Measurements from ENCODE around the gene METTL21C. TPM values are rescaled to one million over a fixed set of nuclear protein-coding genes. Genes with fewer than 3 reads are reported as not detected.

Gene METTL21C
- not detected for polyA plus RNA-seq (2013, experiment 1 of 2)
- polyA plus RNA-seq (2013, experiment 2 of 2) = not detected

DNA sequence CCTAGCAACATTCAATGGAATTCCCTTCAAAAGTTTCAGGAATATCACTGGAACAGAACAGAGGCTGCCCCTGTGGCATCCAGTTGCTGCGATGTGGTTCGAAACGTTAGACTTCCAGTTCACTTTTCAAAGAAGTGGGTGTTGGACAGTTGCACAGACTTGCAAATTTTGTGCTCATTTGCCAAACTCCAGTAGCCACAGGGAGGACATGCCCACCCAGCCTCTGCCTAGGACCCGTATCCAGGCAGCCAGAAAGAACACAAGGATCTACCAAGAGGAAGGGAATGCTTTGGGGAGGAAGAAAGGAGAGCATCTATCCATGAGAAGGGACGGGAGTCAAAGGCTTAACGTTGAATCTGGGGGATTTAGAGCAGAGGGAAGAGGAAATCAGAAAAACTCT is at the start of gene METTL21C:
Gene METTL21C (minus strand): TSS at position 108 of the 400 bp plus-strand sequence. CDS start 546 bp downstream, outside the sequence.
- Histone ChIP-seq H2AFZ (ENCODE audit: low read depth, low read length) (no peak within 1 kb of the TSS), H3K23ac (ENCODE audit: low read length in 2 of 2) (no peak within 1 kb of the TSS), H2BK15ac (ENCODE audit: low read depth, poor library complexity, severe bottlenecking) (no peak within 1 kb of the TSS), H2BK12ac (ENCODE audit: low read length in 2 of 2) (no peak within 1 kb of the TSS), H2BK120ac (ENCODE audit: low read depth, low read length) (no peak within 1 kb of the TSS), H3K4me1 (ENCODE audit: control insufficient read depth, insufficient read depth, low read depth, low read length) (peaks cover 14% of the 10 kb centered on the region), H3K27ac (ENCODE audit: low read length, poor library complexity, severe bottlenecking) (peak within 1 kb of the TSS; percentile 65), H3K4me3 (ENCODE audit: insufficient read depth in 1 of 2, low read depth in 1 of 2, low read length in 2 of 2) (peak within 1 kb of the TSS in 1 of 2 experiments; percentile 42), H3K14ac (ENCODE audit: low read length in 2 of 2) (no peak within 1 kb of the TSS), H3K27me3 (ENCODE audit: control insufficient read depth in 1 of 2, insufficient read depth in 1 of 2, low read length in 2 of 2) (peaks cover 0 to 10% of the 10 kb centered on the region in 2 experiments), H3K4me2 (ENCODE audit: low read length, poor library complexity, severe bottlenecking) (no peak within 1 kb of the TSS), H3K79me1 (replicated peaks; ENCODE audit: low read length, poor library complexity, severe bottlenecking) (no peaks in the 10 kb centered on the region), H3K9ac (ENCODE audit: low read length) (peak within 1 kb of the TSS; percentile 20), H3K4ac (ENCODE audit: low read depth in 1 of 2, low read length in 2 of 2) (no peak within 1 kb of the TSS), H2AK5ac (ENCODE audit: low read length, severe bottlenecking) (no peak within 1 kb of the TSS), H3K18ac (ENCODE audit: low read depth in 1 of 2, low read length in 2 of 2) (no peak within 1 kb of the TSS), H2BK5ac (ENCODE audit: low read depth, low read length, poor library complexity, severe bottlenecking) (no peak within 1 kb of the TSS), H4K91ac (ENCODE audit: low read length) (no peak within 1 kb of the TSS), H3K36me3 (ENCODE audit: control insufficient read depth in 1 of 2, insufficient read depth in 2 of 2, low read depth in 1 of 2, low read length in 2 of 2) (no peaks in the 10 kb centered on the region), H4K8ac (ENCODE audit: low read length) (no peak within 1 kb of the TSS), H3K9me3 (ENCODE audit: control insufficient read depth, low read length) (peaks cover 6% of the 10 kb centered on the region)
- 84% methylated on average over 6 of the region's 6 CpGs for WGBS
- DNase-seq = no peak

DNA sequence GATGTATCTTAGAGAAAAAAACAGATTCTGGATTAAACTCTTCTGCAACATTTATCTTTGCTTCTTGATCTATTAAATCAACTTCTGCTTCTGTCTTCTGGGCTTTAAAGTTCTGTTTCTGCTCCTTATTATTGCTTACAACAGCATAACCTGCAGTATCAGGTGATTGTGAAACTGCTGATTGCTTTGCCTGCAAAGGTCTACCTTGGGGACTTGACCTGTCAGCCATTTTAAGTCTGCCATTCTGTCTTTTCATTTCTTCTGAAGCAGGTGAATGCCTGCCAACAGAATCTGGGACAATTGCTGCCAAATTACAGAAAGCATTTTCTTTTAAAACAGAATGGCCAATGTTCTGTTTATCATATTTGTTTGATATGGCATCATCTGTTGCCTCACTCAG is 47.7 kb upstream of the METTL21C start:
- no peaks in the 10 kb centered on the region for H3K36me3 ChIP-seq (ENCODE audit: control insufficient read depth in 1 of 2, insufficient read depth in 2 of 2, low read depth in 1 of 2, low read length in 2 of 2)
- no peak overlapping the region for H3K18ac ChIP-seq (ENCODE audit: low read depth in 1 of 2, low read length in 2 of 2)
- no peak overlapping the region for H3K4me2 ChIP-seq (ENCODE audit: low read length, poor library complexity, severe bottlenecking)
- H3K23ac ChIP-seq (ENCODE audit: low read length in 2 of 2) = no peak overlapping the region
- H3K9me3 ChIP-seq (ENCODE audit: control insufficient read depth, low read length) = peaks cover 44% of the 10 kb centered on the region
- H2BK15ac ChIP-seq (ENCODE audit: low read depth, poor library complexity, severe bottlenecking) = no peak overlapping the region
- H2BK12ac ChIP-seq (ENCODE audit: low read length in 2 of 2) = no peak overlapping the region
- no peak overlapping the region for H2BK120ac ChIP-seq (ENCODE audit: low read depth, low read length)
- H4K8ac ChIP-seq (ENCODE audit: low read length) = no peak overlapping the region
- H4K91ac ChIP-seq (ENCODE audit: low read length) = no peak overlapping the region
- H2AK5ac ChIP-seq (ENCODE audit: low read length, severe bottlenecking) = no peak overlapping the region
- H3K4me1 ChIP-seq (ENCODE audit: control insufficient read depth, insufficient read depth, low read depth, low read length) = no peaks in the 10 kb centered on the region
- peaks cover 22 to 57% of the 10 kb centered on the region in 2 experiments for H3K27me3 ChIP-seq (ENCODE audit: control insufficient read depth in 1 of 2, insufficient read depth in 1 of 2, low read length in 2 of 2)
- no peaks in the 10 kb centered on the region for H3K79me1 ChIP-seq (replicated peaks; ENCODE audit: low read length, poor library complexity, severe bottlenecking)
- no peak overlapping the region for H3K4ac ChIP-seq (ENCODE audit: low read depth in 1 of 2, low read length in 2 of 2)
- H3K4me3 ChIP-seq (ENCODE audit: insufficient read depth in 1 of 2, low read depth in 1 of 2, low read length in 2 of 2) = no peak overlapping the region
- no peak overlapping the region for H3K9ac ChIP-seq (ENCODE audit: low read length)
- no peak overlapping the region for H2AFZ ChIP-seq (ENCODE audit: low read depth, low read length)
- no peak overlapping the region for H3K14ac ChIP-seq (ENCODE audit: low read length in 2 of 2)
- H3K27ac ChIP-seq (ENCODE audit: low read length, poor library complexity, severe bottlenecking) = no peak overlapping the region
- H2BK5ac ChIP-seq (ENCODE audit: low read depth, low read length, poor library complexity, severe bottlenecking) = no peak overlapping the region
- DNase-seq = no peak

GRCh38 chr13:102742101-102742500 is 47.3 kb upstream of the METTL21C start:
- 22% methylated on average over 1 of the region's 1 CpG for WGBS
- no peaks in the 10 kb centered on the region for H3K4me1 ChIP-seq (ENCODE audit: control insufficient read depth, insufficient read depth, low read depth, low read length)
- no peak overlapping the region for H3K4ac ChIP-seq (ENCODE audit: low read depth in 1 of 2, low read length in 2 of 2)
- no peaks in the 10 kb centered on the region for H3K36me3 ChIP-seq (ENCODE audit: control insufficient read depth in 1 of 2, insufficient read depth in 2 of 2, low read depth in 1 of 2, low read length in 2 of 2)
- DNase-seq = no peak
- no peak overlapping the region for H2BK15ac ChIP-seq (ENCODE audit: low read depth, poor library complexity, severe bottlenecking)
- H3K9me3 ChIP-seq (ENCODE audit: control insufficient read depth, low read length) = peaks cover 47% of the 10 kb centered on the region
- peaks cover 26 to 60% of the 10 kb centered on the region in 2 experiments for H3K27me3 ChIP-seq (ENCODE audit: control insufficient read depth in 1 of 2, insufficient read depth in 1 of 2, low read length in 2 of 2)
- no peaks in the 10 kb centered on the region for H3K79me1 ChIP-seq (replicated peaks; ENCODE audit: low read length, poor library complexity, severe bottlenecking)
- no peak overlapping the region for H3K4me2 ChIP-seq (ENCODE audit: low read length, poor library complexity, severe bottlenecking)
- no peak overlapping the region for H3K27ac ChIP-seq (ENCODE audit: low read length, poor library complexity, severe bottlenecking)
- no peak overlapping the region for H2AK5ac ChIP-seq (ENCODE audit: low read length, severe bottlenecking)
- no peak overlapping the region for H4K8ac ChIP-seq (ENCODE audit: low read length)
- no peak overlapping the region for H2AFZ ChIP-seq (ENCODE audit: low read depth, low read length)
- H2BK5ac ChIP-seq (ENCODE audit: low read depth, low read length, poor library complexity, severe bottlenecking) = no peak overlapping the region
- H3K14ac ChIP-seq (ENCODE audit: low read length in 2 of 2) = no peak overlapping the region
- H4K91ac ChIP-seq (ENCODE audit: low read length) = no peak overlapping the region
- H3K9ac ChIP-seq (ENCODE audit: low read length) = no peak overlapping the region
- H3K23ac ChIP-seq (ENCODE audit: low read length in 2 of 2) = no peak overlapping the region
- no peak overlapping the region for H3K4me3 ChIP-seq (ENCODE audit: insufficient read depth in 1 of 2, low read depth in 1 of 2, low read length in 2 of 2)
- H2BK120ac ChIP-seq (ENCODE audit: low read depth, low read length) = no peak overlapping the region
- no peak overlapping the region for H3K18ac ChIP-seq (ENCODE audit: low read depth in 1 of 2, low read length in 2 of 2)
- H2BK12ac ChIP-seq (ENCODE audit: low read length in 2 of 2) = no peak overlapping the region

DNA sequence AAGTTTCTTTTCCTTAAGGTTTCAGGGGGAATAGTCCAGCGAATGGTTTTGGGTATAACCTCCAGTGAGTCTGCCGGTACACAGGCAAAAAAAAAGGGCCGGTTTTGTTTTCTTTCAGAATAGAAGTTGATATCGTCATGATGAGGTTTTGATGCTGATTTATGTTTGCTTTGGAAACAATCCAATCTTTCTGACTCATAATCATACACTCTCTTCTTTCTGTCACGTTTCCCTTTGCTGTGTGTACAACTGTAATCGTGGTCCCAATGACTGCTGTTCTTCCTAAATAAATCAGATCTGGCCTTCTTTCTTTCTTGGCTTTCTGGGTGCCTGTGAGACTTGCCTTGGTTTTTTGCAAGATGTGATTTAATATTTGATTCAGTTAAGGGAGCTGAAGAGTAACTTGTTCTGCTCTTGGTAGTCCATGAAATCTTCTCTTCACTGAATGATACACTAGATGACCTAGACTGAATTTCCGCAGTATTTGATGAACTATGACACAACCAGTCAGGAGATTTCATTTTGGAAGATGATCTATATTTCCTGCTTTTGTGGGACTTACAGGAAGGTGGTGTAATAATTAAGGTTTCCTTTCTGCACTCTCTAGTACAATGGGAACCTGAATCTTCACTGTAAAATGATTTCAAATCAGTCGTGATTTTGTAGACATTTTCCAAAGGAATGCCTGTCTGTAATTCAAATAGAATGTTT is 34.9 kb upstream of the METTL21C start:
- H3K79me1 ChIP-seq (replicated peaks; ENCODE audit: low read length, poor library complexity, severe bottlenecking) = no peaks in the 10 kb centered on the region
- no peak overlapping the region for H3K14ac ChIP-seq (ENCODE audit: low read length in 2 of 2)
- H3K9me3 ChIP-seq (ENCODE audit: control insufficient read depth, low read length) = no peaks in the 10 kb centered on the region
- no peak overlapping the region for H2BK15ac ChIP-seq (ENCODE audit: low read depth, poor library complexity, severe bottlenecking)
- no peak overlapping the region for H2AFZ ChIP-seq (ENCODE audit: low read depth, low read length)
- no peak overlapping the region for H2BK5ac ChIP-seq (ENCODE audit: low read depth, low read length, poor library complexity, severe bottlenecking)
- no peak overlapping the region for H3K23ac ChIP-seq (ENCODE audit: low read length in 2 of 2)
- no peaks in the 10 kb centered on the region for H3K36me3 ChIP-seq (ENCODE audit: control insufficient read depth in 1 of 2, insufficient read depth in 2 of 2, low read depth in 1 of 2, low read length in 2 of 2)
- H3K4me1 ChIP-seq (ENCODE audit: control insufficient read depth, insufficient read depth, low read depth, low read length) = peaks cover 2% of the 10 kb centered on the region
- peak overlapping the region; percentile 25 for H3K4me2 ChIP-seq (ENCODE audit: low read length, poor library complexity, severe bottlenecking)
- no peak overlapping the region for H3K4ac ChIP-seq (ENCODE audit: low read depth in 1 of 2, low read length in 2 of 2)
- H2BK120ac ChIP-seq (ENCODE audit: low read depth, low read length) = no peak overlapping the region
- H3K27me3 ChIP-seq (ENCODE audit: control insufficient read depth in 1 of 2, insufficient read depth in 1 of 2, low read length in 2 of 2) = peaks cover 0 to 8% of the 10 kb centered on the region in 2 experiments
- 79% methylated on average over 7 of the region's 8 CpGs for WGBS
- H2AK5ac ChIP-seq (ENCODE audit: low read length, severe bottlenecking) = no peak overlapping the region
- H3K27ac ChIP-seq (ENCODE audit: low read length, poor library complexity, severe bottlenecking) = no peak overlapping the region
- peak overlapping the region in 1 of 2 experiments; percentile 61 for H3K4me3 ChIP-seq (ENCODE audit: insufficient read depth in 1 of 2, low read depth in 1 of 2, low read length in 2 of 2)
- H3K9ac ChIP-seq (ENCODE audit: low read length) = peak overlapping the region; percentile 81
- H4K91ac ChIP-seq (ENCODE audit: low read length) = no peak overlapping the region
- H4K8ac ChIP-seq (ENCODE audit: low read length) = no peak overlapping the region
- no peak for DNase-seq
- no peak overlapping the region for H2BK12ac ChIP-seq (ENCODE audit: low read length in 2 of 2)
- H3K18ac ChIP-seq (ENCODE audit: low read depth in 1 of 2, low read length in 2 of 2) = no peak overlapping the region
